Smooth muscle cell (in vitro differentiated cells): ENCODE results near the gene ATOH8. TPM values are rescaled to one million over a fixed set of nuclear protein-coding genes. Genes with fewer than 3 reads are reported as not detected.

Experiments used
- DNase-seq: peaks from one replicate; lab custom pipeline; 2025; ENCODE audit not compliant: unreplicated experiment; lab: John Stamatoyannopoulos, UW
- H2AFZ ChIP-seq: fragments of 200-600 bp; sonication (generic); 2 replicates; pipeline ENCODE4 v1.6.0; 2016; ENCODE audit warnings: antibody characterized with exemption, low read depth, mild to moderate bottlenecking
- H3F3A ChIP-seq: fragments of 200-600 bp; sonication (generic); 2 replicates; pipeline ENCODE4 v1.6.0; 2017; ENCODE audit warnings: antibody characterized with exemption, low read depth
- H3K27ac ChIP-seq: fragments of 200-600 bp; sonication (generic); 2 replicates; pipeline ENCODE4 v1.5.1; 2016; ENCODE audit warnings: low read depth, mild to moderate bottlenecking
- H3K27me3 ChIP-seq: fragments of 200-600 bp; sonication (generic); 2 replicates; pipeline ENCODE4 v1.6.1; 2016; ENCODE audit warnings: low read depth, mild to moderate bottlenecking
- H3K36me3 ChIP-seq: fragments of 200-600 bp; sonication (generic); 2 replicates; pipeline ENCODE4 v1.5.1; 2016; ENCODE audit warnings: low read depth
- H3K4me1 ChIP-seq: fragments of 200-600 bp; sonication (generic); 2 replicates; pipeline ENCODE4 v1.5.1; 2016; ENCODE audit warnings: low read depth
- H3K4me2 ChIP-seq: fragments of 200-600 bp; sonication (generic); 2 replicates; pipeline ENCODE4 v1.6.0; 2016; ENCODE audit warnings: mild to moderate bottlenecking
- H3K4me3 ChIP-seq: fragments of 200-600 bp; sonication (generic); 2 replicates; pipeline ENCODE4 v1.5.1; 2016; ENCODE audit warnings: mild to moderate bottlenecking
- H3K79me2 ChIP-seq: fragments of 200-600 bp; sonication (generic); 2 replicates; pipeline ENCODE4 v1.6.0; 2016; ENCODE audit warnings: low read depth, mild to moderate bottlenecking
- H3K9ac ChIP-seq: fragments of 200-600 bp; sonication (generic); 2 replicates; pipeline ENCODE4 v1.6.0; 2016; ENCODE audit warnings: low read depth
- H3K9me3 ChIP-seq: fragments of 200-600 bp; sonication (generic); replicated peaks from 2 replicates; pipeline ENCODE4 v1.5.1; 2016; ENCODE audit warnings: low read depth
- H4K20me1 ChIP-seq: fragments of 200-600 bp; sonication (generic); 2 replicates; pipeline ENCODE4 v1.6.0; 2016; ENCODE audit warnings: low read depth
- WGBS: methylation state at CpG from one replicate; pipeline ENCODE4 v1.1.7; 2016; ENCODE audit warnings: low lambda C conversion rate; 5-methylcytosine and 5-hydroxymethylcytosine counted together
- polyA plus RNA-seq: library from polyadenylated mRNA; unstranded; fragments of >200 nt; fragmentation: Nextera tagmentation; extraction: Ambion mirVana; gene quantifications from 2 replicates; pipeline ENCODE4 v1.2.1, GENCODE V29; 2016
- total RNA-seq: library from RNA; depleted of rRNA; stranded (reverse); fragments of >200 nt; gene quantifications from 2 replicates; pipeline ENCODE4 v1.2.3, GENCODE V29; 2014
- TF ChIP-seq, protein P1 (sequence below): fragments of 200-600 bp; sonication (generic); IDR thresholded peaks from 2 replicates; pipeline ENCODE4 v1.5.1; 2017; ENCODE audit warnings: borderline replicate concordance, mild to moderate bottlenecking, antibody characterized with exemption; ENCODE audit not compliant: insufficient read depth, poor library complexity, severe bottlenecking

Gene ATOH8
- total and polyA plus RNA-seq, 2 experiments from 2014 or later = 5.2 to 6.5 TPM

DNA sequence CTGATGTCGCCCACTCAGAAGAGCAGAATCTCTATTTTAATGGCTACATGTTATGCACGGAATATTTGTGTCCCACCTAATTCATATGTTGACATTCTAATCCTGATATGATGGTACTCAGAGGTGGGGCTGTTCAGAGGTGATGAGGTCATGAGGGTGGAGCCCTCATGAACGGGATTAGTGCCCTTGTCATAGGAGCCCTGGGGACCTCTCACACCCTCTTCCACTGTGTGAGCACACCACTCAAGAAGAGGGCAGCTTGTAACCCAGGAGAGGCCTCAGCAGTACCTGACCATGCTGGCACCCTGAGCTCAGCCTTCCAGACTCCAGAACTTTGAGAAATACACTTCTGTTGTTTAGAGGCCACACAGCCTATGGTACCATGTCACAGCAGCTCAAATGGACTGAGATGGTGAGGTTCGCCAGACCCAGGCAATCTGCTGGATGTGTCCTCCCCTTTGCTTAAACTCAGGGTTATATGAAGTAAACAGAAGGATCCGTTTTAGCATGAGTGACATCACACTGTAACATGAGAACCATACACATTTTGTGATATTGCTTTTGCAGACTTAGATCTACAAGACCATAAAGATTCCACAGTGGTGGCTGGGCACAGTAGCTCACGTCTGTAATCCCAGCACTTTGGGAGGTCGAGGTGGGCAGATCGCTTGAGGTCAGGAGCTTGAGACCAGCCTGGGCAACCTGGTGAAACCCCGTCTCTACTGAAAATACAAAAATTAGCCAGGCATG lies 48.7 kb downstream of the ATOH8 start:
- 66% methylated on average over 9 of the region's 9 CpGs for WGBS
- no peak overlapping the region for H2AFZ ChIP-seq
- H3K9me3 ChIP-seq = no peaks in the 10 kb centered on the region
- no peaks in the 10 kb centered on the region for H3K36me3 ChIP-seq
- H3K9ac ChIP-seq = no peak overlapping the region
- DNase-seq = no peak
- no peaks in the 10 kb centered on the region for H3F3A ChIP-seq
- H3K4me1 ChIP-seq = no peaks in the 10 kb centered on the region
- TF ChIP-seq, protein P1, sequence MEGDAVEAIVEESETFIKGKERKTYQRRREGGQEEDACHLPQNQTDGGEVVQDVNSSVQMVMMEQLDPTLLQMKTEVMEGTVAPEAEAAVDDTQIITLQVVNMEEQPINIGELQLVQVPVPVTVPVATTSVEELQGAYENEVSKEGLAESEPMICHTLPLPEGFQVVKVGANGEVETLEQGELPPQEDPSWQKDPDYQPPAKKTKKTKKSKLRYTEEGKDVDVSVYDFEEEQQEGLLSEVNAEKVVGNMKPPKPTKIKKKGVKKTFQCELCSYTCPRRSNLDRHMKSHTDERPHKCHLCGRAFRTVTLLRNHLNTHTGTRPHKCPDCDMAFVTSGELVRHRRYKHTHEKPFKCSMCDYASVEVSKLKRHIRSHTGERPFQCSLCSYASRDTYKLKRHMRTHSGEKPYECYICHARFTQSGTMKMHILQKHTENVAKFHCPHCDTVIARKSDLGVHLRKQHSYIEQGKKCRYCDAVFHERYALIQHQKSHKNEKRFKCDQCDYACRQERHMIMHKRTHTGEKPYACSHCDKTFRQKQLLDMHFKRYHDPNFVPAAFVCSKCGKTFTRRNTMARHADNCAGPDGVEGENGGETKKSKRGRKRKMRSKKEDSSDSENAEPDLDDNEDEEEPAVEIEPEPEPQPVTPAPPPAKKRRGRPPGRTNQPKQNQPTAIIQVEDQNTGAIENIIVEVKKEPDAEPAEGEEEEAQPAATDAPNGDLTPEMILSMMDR = no peak
- no peak overlapping the region for H3K4me3 ChIP-seq
- H3K27ac ChIP-seq = no peak overlapping the region
- no peaks in the 10 kb centered on the region for H3K79me2 ChIP-seq
- no peaks in the 10 kb centered on the region for H3K27me3 ChIP-seq
- no peaks in the 10 kb centered on the region for H4K20me1 ChIP-seq
- no peak overlapping the region for H3K4me2 ChIP-seq

DNA sequence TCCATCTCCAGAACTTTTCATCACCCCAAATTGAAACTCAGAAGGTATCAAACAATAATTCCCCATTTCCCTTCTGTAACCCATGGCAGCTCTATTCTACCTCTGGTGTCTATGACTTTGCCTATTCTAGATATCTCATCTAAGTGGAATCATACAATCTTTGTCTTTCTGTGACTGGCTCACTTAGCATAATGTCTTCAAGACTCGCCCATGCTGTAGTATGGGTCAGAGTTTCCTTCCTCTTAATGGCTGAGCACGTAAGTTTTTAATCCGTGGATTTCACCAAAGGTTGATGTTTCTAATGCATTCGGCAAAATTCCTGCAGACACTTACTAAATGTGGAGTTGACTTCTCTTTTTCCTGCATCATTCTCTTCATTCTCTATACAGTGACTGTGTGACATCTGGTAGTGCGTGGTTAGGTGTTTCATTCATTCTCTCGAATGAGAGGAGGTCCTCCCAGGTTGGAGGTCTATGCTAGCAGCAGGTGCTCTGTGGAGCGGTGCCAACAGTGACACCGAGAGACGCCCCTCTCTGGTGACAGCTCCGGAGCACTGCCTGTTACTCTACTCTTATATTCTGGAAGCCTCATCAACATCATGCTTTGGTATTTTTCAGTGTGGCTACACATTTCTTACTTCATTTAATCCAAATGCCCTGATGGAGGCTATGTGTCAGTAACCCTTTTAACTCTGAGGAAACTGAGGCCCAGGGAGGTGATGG lies 50.1 kb downstream of the ATOH8 start:
- no peak overlapping the region for H2AFZ ChIP-seq
- H3F3A ChIP-seq = no peaks in the 10 kb centered on the region
- TF ChIP-seq, protein P1 = no peak
- H3K9me3 ChIP-seq = no peaks in the 10 kb centered on the region
- no peaks in the 10 kb centered on the region for H4K20me1 ChIP-seq
- no peaks in the 10 kb centered on the region for H3K4me1 ChIP-seq
- WGBS = 88% methylated on average over 10 of the region's 10 CpGs
- no peaks in the 10 kb centered on the region for H3K79me2 ChIP-seq
- H3K4me2 ChIP-seq = no peak overlapping the region
- H3K4me3 ChIP-seq = no peak overlapping the region
- no peak overlapping the region for H3K27ac ChIP-seq
- H3K36me3 ChIP-seq = no peaks in the 10 kb centered on the region
- H3K9ac ChIP-seq = no peak overlapping the region
- no peak for DNase-seq
- no peaks in the 10 kb centered on the region for H3K27me3 ChIP-seq

DNA sequence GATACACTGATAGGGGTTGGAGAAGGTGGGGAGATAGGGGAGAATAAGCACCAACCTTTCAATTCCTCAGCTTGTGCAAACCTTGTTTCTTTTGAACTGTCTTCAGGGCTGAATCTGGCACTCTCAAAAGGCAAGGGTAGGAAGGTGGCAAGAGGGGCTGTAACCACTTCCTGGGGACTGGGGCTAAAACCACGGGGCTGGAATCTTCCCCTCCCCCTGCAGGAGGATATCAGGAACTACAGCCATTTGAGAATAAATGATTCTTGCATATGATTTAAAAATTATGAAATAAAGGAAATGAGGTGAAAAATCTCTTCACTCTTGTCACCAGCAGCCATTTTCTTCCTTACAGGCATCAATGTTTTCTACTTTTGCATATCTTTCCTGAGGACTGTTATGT lies 50.8 kb downstream of the ATOH8 start:
- no peak overlapping the region for H3K27ac ChIP-seq
- no peaks in the 10 kb centered on the region for H3K36me3 ChIP-seq
- H3K4me1 ChIP-seq = no peaks in the 10 kb centered on the region
- no peaks in the 10 kb centered on the region for H3K79me2 ChIP-seq
- H3F3A ChIP-seq = no peaks in the 10 kb centered on the region
- H3K4me2 ChIP-seq = no peak overlapping the region
- 0% methylated on average over 1 of the region's 1 CpG for WGBS
- no peak overlapping the region for H3K9ac ChIP-seq
- H4K20me1 ChIP-seq = no peaks in the 10 kb centered on the region
- H3K4me3 ChIP-seq = no peak overlapping the region
- DNase-seq = no peak
- H3K27me3 ChIP-seq = no peaks in the 10 kb centered on the region
- no peaks in the 10 kb centered on the region for H3K9me3 ChIP-seq
- TF ChIP-seq, protein P1 = peak; percentile 56
- no peak overlapping the region for H2AFZ ChIP-seq
